Nephron progenitor cell (in vitro differentiated cells): ENCODE measurements around the gene NR2E1.
A peak's percentile ranks its signal among the peaks of the same experiment; 100 is the strongest.

ENCODE experiments used
- DNase-seq: peaks from one replicate; pipeline ENCODE4 v3.0.0; 2021
- H3K27ac Mint-ChIP-seq: 2 replicates; pipeline ENCODE4 v1.8.0; 2021; ENCODE audit warnings: mild to moderate bottlenecking, moderate library complexity, mixed read lengths
- H3K27me3 Mint-ChIP-seq: 2 replicates; pipeline ENCODE4 v1.8.0; 2021; ENCODE audit warnings: mild to moderate bottlenecking, low read depth, mixed read lengths; ENCODE audit not compliant: poor library complexity
- H3K36me3 Mint-ChIP-seq: 2 replicates; pipeline ENCODE4 v1.8.0; 2021; ENCODE audit warnings: low read depth, mixed read lengths
- H3K4me1 Mint-ChIP-seq: 2 replicates; pipeline ENCODE4 v1.8.0; 2021; ENCODE audit warnings: mixed read lengths
- H3K4me3 Mint-ChIP-seq: 2 replicates; pipeline ENCODE4 v1.8.0; 2021; ENCODE audit warnings: mild to moderate bottlenecking, moderate library complexity, mixed read lengths
- H3K9me3 Mint-ChIP-seq: 2 replicates; pipeline ENCODE4 v1.8.0; 2021; ENCODE audit warnings: mild to moderate bottlenecking, moderate library complexity, mixed read lengths
- CTCF ChIP-seq: fragments of 200-600 bp; sonication (generic); IDR thresholded peaks from 2 replicates; pipeline ENCODE4 v1.5.0; 2021; ENCODE audit warnings: antibody characterized with exemption

NR2E1 gene

GRCh38 chr6:108134213-108134970 is 31.4 kb upstream of the NR2E1 start:
- Mint-ChIP-seq H3K4me3 (peak overlapping the region; percentile 81), H3K9me3 (no peaks in the 10 kb centered on the region), H3K27ac (peak overlapping the region; percentile 55), H3K4me1 (peaks cover 16% of the 10 kb centered on the region), H3K36me3 (no peaks in the 10 kb centered on the region), H3K27me3 (peaks cover 81% of the 10 kb centered on the region)
- no peak for TF ChIP-seq CTCF
- DNase-seq, result no peak

- Mint-ChIP-seq H3K4me3 (no peak overlapping the region), H3K9me3 (no peaks in the 10 kb centered on the region), H3K36me3 (no peaks in the 10 kb centered on the region), H3K27ac (no peak overlapping the region), H3K4me1 (no peaks in the 10 kb centered on the region), H3K27me3 (peaks cover 49% of the 10 kb centered on the region)
- TF ChIP-seq CTCF, result no peak
- DNase-seq, result no peak
Observed at GRCh38 chr6:108142240-108142639, 23.6 kb upstream of the NR2E1 start.

GRCh38 chr6:108145639-108146038 is 20.2 kb upstream of the NR2E1 start:
- Mint-ChIP-seq H3K36me3 (no peaks in the 10 kb centered on the region), H3K27me3 (peaks cover 69% of the 10 kb centered on the region), H3K9me3 (peaks cover 10% of the 10 kb centered on the region), H3K4me1 (no peaks in the 10 kb centered on the region), H3K4me3 (no peak overlapping the region), H3K27ac (no peak overlapping the region)
- no peak for DNase-seq
- peak; percentile 21 for TF ChIP-seq CTCF

GRCh38 chr6:108152446-108152845 is 13.4 kb upstream of the NR2E1 start:
- no peaks in the 10 kb centered on the region for H3K4me1 Mint-ChIP-seq
- no peak overlapping the region for H3K4me3 Mint-ChIP-seq
- no peak for DNase-seq
- H3K27me3 Mint-ChIP-seq, result peaks cover 99% of the 10 kb centered on the region
- H3K27ac Mint-ChIP-seq, result no peak overlapping the region
- peaks cover 20% of the 10 kb centered on the region for H3K9me3 Mint-ChIP-seq
- TF ChIP-seq CTCF, result no peak
- no peaks in the 10 kb centered on the region for H3K36me3 Mint-ChIP-seq

- DNase-seq, result no peak
Observed at GRCh38 chr6:108156180-108156937, 9.5 kb upstream of the NR2E1 start.

More at GRCh38 chr6:108156180-108156937, 9.5 kb upstream of the NR2E1 start:
- Mint-ChIP-seq H3K36me3 (no peaks in the 10 kb centered on the region), H3K27me3 (peaks cover 100% of the 10 kb centered on the region), H3K4me1 (peaks cover 6% of the 10 kb centered on the region), H3K9me3 (peaks cover 15% of the 10 kb centered on the region), H3K4me3 (no peak overlapping the region), H3K27ac (no peak overlapping the region)
- TF ChIP-seq CTCF, result no peak
